Mononuclear cell (primary cell): ENCODE measurements around the gene PHACTR2. TPM values are rescaled to one million over a fixed set of nuclear protein-coding genes. Genes with fewer than 3 reads are reported as not detected.
A peak's percentile ranks its signal among the peaks of the same experiment; 100 is the strongest.
"Not testable (repeated sequence)": the region's sequence is repeated elsewhere in the genome, so short reads cannot be mapped to it uniquely, and the experiment has no call there.

Experiments
- H3K27me3 ChIP-seq: 2 replicates; pipeline ENCODE4 v1.6.0; 2011; ENCODE audit warnings: low read length, control low read depth; ENCODE audit not compliant: insufficient read depth
- H3K4me1 ChIP-seq: 2 replicates; pipeline ENCODE4 v1.5.1; 2011; ENCODE audit warnings: mild to moderate bottlenecking, low read length, control low read depth; ENCODE audit not compliant: insufficient read depth
- H3K4me3 ChIP-seq: 2 replicates; pipeline ENCODE4 v1.5.1; 2011; ENCODE audit warnings: mild to moderate bottlenecking, low read length, moderate library complexity
- H3K9me3 ChIP-seq: 2 replicates; pipeline ENCODE4 v1.5.1; 2011; ENCODE audit warnings: low read depth, mild to moderate bottlenecking, control low read depth, low read length
- total RNA-seq: library from RNA; depleted of rRNA; stranded (reverse); fragments of >200 nt; gene quantifications from one replicate; pipeline ENCODE4 v1.2.3, GENCODE V29; 2012

The PHACTR2 gene
- 30.0 TPM for total RNA-seq

GRCh38 chr6:143677891-143678791 is at the start of gene PHACTR2:
Gene PHACTR2, plus strand, starts transcription at chr6:143677965. Its CDS starts 199 bp downstream, at chr6:143678164.
- H3K27me3 ChIP-seq, result peaks cover 4% of the 10 kb centered on the region
- H3K4me3 ChIP-seq, result peak within 1 kb of the TSS; percentile 67
- H3K4me1 ChIP-seq, result peaks cover 5% of the 10 kb centered on the region
- H3K9me3 ChIP-seq, result peaks cover 5% of the 10 kb centered on the region

GRCh38 chr6:143629104-143630080 is 48.4 kb upstream of the PHACTR2 start:
- Histone ChIP-seq H3K9me3 (no peaks in the 10 kb centered on the region), H3K27me3 (no peaks in the 10 kb centered on the region), H3K4me3 (no peak overlapping the region), H3K4me1 (peaks cover 4% of the 10 kb centered on the region)

- not testable (repeated sequence) for H3K4me1 ChIP-seq, H3K9me3 ChIP-seq, H3K27me3 ChIP-seq, H3K4me3 ChIP-seq
Measured at GRCh38 chr6:143631196-143631595, 46.6 kb upstream of the PHACTR2 start.

- H3K9me3 ChIP-seq, result no peaks in the 10 kb centered on the region
- H3K4me3 ChIP-seq, result no peak overlapping the region
- H3K4me1 ChIP-seq, result no peaks in the 10 kb centered on the region
- H3K27me3 ChIP-seq, result no peaks in the 10 kb centered on the region
Measured at GRCh38 chr6:143632894-143633293, 44.9 kb upstream of the PHACTR2 start.

- Histone ChIP-seq H3K4me1 (no peaks in the 10 kb centered on the region), H3K27me3 (no peaks in the 10 kb centered on the region), H3K4me3 (no peak overlapping the region), H3K9me3 (no peaks in the 10 kb centered on the region)
Measured at GRCh38 chr6:143634486-143634885, 43.3 kb upstream of the PHACTR2 start.

- Histone ChIP-seq H3K4me3 (no peak overlapping the region), H3K27me3 (no peaks in the 10 kb centered on the region), H3K4me1 (no peaks in the 10 kb centered on the region), H3K9me3 (no peaks in the 10 kb centered on the region)
Measured at GRCh38 chr6:143637691-143638090, 40.1 kb upstream of the PHACTR2 start.

DNA sequence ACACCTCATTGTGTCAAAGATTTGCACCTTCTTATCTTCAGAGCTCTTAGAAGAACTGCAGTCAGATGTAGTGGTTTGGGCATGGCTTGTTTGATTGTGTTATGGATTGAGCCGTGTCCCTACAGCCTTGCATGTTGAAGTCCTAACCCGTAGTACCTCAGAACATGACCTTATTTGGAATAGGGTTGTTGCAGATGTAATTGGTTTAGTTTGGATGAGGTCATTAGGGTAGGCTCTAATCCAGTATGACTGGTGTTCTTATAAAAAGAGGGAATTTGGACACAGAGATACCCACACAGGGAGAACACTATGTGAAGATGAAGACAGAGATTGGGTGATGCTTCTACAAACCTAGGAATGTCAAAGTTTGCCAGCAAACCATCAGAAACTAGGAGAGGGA is 35.4 kb upstream of the PHACTR2 start:
- Histone ChIP-seq H3K4me1 (no peaks in the 10 kb centered on the region), H3K9me3 (no peaks in the 10 kb centered on the region), H3K27me3 (no peaks in the 10 kb centered on the region), H3K4me3 (no peak overlapping the region)

GRCh38 chr6:143647191-143647590 is 30.6 kb upstream of the PHACTR2 start:
- H3K9me3 ChIP-seq, result no peaks in the 10 kb centered on the region
- no peaks in the 10 kb centered on the region for H3K4me1 ChIP-seq
- H3K27me3 ChIP-seq, result no peaks in the 10 kb centered on the region
- no peak overlapping the region for H3K4me3 ChIP-seq

DNA sequence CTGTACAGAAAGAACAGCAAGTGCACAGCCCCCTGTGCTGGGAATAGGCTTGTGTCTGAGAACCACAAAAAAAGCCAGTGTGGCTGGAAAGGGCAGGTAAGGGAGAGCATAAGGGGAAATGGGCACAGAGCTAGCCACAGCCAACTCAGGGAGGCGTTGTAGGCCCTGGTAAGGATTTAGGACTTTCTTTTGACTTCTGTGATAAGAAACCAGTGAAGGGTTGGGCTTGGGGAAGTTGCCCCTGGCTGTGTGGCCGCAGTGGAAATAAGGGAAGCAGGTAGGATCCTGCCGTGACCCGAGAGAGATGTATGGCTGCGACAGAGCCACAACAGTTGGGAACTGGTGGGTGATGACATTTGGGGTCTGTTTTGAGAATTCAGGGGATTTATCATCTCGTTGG is 30.0 kb upstream of the PHACTR2 start:
- Histone ChIP-seq H3K9me3 (no peaks in the 10 kb centered on the region), H3K4me1 (no peaks in the 10 kb centered on the region), H3K4me3 (no peak overlapping the region), H3K27me3 (no peaks in the 10 kb centered on the region)

DNA sequence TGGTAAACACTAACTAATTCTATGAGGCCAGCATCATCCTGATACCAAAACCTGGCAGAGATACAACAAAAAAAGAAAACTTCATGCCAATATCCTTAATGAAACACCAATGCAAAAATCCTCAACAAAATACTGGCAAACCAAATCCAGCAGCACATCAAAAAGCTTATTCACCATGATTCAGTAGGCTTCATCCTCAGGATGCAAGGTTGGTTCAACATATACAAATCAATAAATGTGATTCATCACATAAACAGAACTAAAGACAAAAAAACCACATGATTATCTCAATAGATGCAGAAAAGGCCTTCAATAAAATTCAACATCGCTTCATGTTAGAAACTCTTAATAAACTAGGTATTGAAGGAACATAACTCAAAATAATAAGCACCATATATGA is 28.4 kb upstream of the PHACTR2 start:
- H3K4me1 ChIP-seq, H3K4me3 ChIP-seq, H3K27me3 ChIP-seq, H3K9me3 ChIP-seq: not testable (repeated sequence)

DNA sequence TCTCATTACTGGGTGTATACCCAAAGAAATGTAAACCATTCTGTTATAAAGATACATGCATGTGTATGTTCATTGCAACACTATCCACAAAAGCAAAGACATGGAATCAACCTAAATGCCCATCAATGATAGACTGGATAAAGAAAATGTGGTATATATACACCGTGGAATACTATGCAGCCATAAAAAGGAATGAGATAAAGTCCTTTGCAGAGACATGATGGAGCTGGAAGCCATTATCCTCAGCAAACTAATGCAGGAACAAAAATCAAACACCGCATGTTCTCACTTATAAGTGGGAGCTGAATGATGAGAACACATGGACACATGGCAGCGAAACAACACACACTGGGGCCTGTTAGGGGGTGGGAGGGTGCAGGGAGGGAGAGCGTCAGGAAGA is 26.4 kb upstream of the PHACTR2 start:
- H3K27me3 ChIP-seq, result not testable (repeated sequence)

DNA sequence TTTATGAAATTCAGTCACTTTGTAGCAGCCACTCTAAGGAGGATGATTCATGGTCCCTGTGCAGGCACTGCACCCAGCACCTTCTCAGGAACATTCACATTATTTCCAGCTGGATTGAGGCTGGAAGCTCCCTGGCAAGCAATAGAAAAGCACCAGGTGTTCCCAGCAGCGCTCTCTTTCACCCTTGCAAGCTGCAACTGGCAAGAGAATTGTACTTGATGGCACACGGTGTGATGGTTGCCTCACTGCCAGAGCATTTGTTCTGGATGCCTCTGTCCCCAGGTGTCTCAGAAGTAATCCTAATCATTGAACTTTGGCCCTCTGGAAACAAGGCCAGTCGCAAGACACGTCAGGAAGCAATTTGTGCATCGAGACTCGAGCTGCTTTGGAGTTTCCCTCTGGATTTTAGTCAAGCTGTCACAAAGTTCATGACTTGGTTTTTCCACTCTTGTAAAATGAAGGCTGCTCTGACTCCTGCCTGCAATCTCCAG is 24.9 kb upstream of the PHACTR2 start:
- Histone ChIP-seq H3K9me3 (no peaks in the 10 kb centered on the region), H3K4me1 (no peaks in the 10 kb centered on the region), H3K4me3 (no peak overlapping the region), H3K27me3 (no peaks in the 10 kb centered on the region)

More for the DNA sequence above, 26.4 kb upstream of the PHACTR2 start:
- not testable (repeated sequence) for H3K4me1 ChIP-seq, H3K4me3 ChIP-seq, H3K9me3 ChIP-seq

GRCh38 chr6:143655541-143655940 is 22.2 kb upstream of the PHACTR2 start:
- peaks cover 10% of the 10 kb centered on the region for H3K9me3 ChIP-seq

GRCh38 chr6:143656026-143656425 is 21.7 kb upstream of the PHACTR2 start:
- Histone ChIP-seq H3K9me3 (peaks cover 13% of the 10 kb centered on the region), H3K4me1 (no peaks in the 10 kb centered on the region), H3K27me3 (no peaks in the 10 kb centered on the region), H3K4me3 (no peak overlapping the region)

More at GRCh38 chr6:143655541-143655940, 22.2 kb upstream of the PHACTR2 start:
- Histone ChIP-seq H3K27me3 (no peaks in the 10 kb centered on the region), H3K4me3 (no peak overlapping the region), H3K4me1 (no peaks in the 10 kb centered on the region)

DNA sequence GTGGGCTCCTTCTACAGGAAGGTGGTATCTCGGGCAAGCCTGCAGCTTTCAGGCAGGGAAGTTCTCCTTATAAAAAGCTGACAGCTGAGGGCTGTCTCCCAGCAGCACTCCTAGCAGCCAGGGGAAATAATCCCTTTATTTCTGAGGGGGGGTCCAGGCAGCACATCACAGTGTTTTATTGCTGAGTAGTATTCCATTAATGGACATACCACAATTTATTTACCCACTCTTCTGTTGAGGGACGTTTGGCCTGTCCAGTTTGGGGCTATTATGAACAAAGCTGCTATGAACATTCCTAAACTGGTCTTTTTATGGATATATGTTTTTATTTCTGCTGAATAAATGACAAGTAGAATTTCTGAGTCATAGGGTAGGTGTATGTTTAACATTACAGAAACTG is 20.0 kb upstream of the PHACTR2 start:
- Histone ChIP-seq H3K27me3 (no peaks in the 10 kb centered on the region), H3K9me3 (peaks cover 13% of the 10 kb centered on the region), H3K4me3 (no peak overlapping the region), H3K4me1 (no peaks in the 10 kb centered on the region)
